K562 (cell line): Measurements from ENCODE around the gene RPL27.

Experiments
- CTCF ChIP-seq, 3 experiments: IDR thresholded peaks in 2 of 3; conservative IDR thresholded peaks in 1 of 3; 2 replicates each; pipeline ENCODE4 v1.5.1; 2011 to 2012; ENCODE audit warnings: low read length in 3 of 3, mild to moderate bottlenecking in 3 of 3, control low read depth in 2 of 3, improper control_type of control experiment in 1 of 3, inconsistent platforms in 1 of 3, low read depth in 1 of 3, mixed read lengths in 1 of 3, moderate library complexity in 1 of 3; ENCODE audit not compliant: insufficient read depth in 2 of 3
- EZH2 ChIP-seq: IDR thresholded peaks from 2 replicates; pipeline ENCODE4 v1.6.1; 2012; ENCODE audit warnings: low read depth, mild to moderate bottlenecking, inconsistent platforms, low read length, borderline replicate concordance
- GMEB1 ChIP-seq: fragments of 250-450 bp; sonication (Bioruptor Pico); IDR thresholded peaks from 2 replicates; pipeline ENCODE4 v1.4.0; 2020; ENCODE audit warnings: mild to moderate bottlenecking
- HMGN3 ChIP-seq: IDR thresholded peaks from 2 replicates; pipeline ENCODE4 v1.6.1; 2011; ENCODE audit warnings: borderline replicate concordance, low read depth, mild to moderate bottlenecking, mixed read lengths, low read length; ENCODE audit not compliant: insufficient read length; ENCODE audit errors: extremely low read depth
- MXI1 ChIP-seq: IDR thresholded peaks from 2 replicates; pipeline ENCODE4 v1.6.1; 2011; ENCODE audit warnings: low read depth, mild to moderate bottlenecking, improper control_type of control experiment, low read length
- NR1H2 ChIP-seq: sonication (generic); formaldehyde crosslinking; IDR thresholded peaks from 2 replicates; pipeline ENCODE4 v1.4.0; 2020; ENCODE audit warnings: mild to moderate bottlenecking, missing genetic modification reagents
- NR2F6 ChIP-seq: fragments of 450-650 bp; formaldehyde crosslinking; IDR thresholded peaks from 2 replicates; pipeline ENCODE4 v1.4.0; 2020; ENCODE audit warnings: mild to moderate bottlenecking
- SREBF1 ChIP-seq: fragments of 150-350 bp; IDR thresholded peaks from 2 replicates; pipeline ENCODE4 v1.6.1; 2014; ENCODE audit warnings: antibody characterized with exemption, low read depth, low read length, borderline replicate concordance

DNA sequence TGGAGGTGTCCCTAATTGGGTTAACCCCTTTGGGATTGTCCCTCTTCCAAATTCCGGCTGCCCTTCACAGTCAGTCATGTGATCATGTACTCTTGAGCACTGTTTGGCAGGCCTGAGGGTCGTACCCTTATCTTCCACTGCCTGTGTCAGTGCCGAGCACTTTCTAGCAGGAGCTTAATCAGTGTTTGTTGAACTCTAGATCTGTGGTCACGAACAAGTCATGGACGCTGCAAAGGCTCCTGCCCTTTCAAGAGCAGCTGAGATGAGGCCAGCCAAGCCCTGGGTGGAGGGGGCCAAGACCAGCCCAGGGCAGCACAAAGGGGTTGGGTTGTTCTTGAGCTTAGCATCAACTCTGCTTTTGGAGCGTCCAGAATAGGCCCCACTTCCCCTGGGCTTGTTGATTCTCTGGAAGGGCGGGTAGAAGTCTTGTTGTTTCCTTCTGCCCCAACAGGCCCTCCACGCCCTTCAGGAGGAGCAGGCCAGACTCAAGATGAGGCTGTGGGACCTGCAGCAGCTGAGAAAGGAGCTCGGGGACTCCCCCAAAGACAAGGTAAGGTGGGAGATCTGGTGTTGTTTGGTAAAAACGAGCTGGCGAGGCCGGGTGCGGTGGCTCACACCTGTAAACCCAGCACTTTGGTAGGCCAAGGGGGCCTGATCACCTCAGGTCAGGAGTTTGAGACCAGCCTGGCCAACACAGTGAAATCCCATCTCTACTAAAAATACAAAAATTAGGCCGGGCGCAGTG is 13.7 kb downstream of the RPL27 start:
- TF ChIP-seq HMGN3 (no peak), MXI1 (no peak), GMEB1 (0 out of 2 replicates have a peak, but pooled peaks have one; percentile 9), EZH2 (no peak), SREBF1 (no peak), NR2F6 (CRISPR knock-in tag) (no peak), NR1H2 (CRISPR knock-in tag) (no peak), CTCF (IDR thresholded peaks at IDR 0.05 in 2 of 3, conservative IDR thresholded peaks at IDR 0.05 in 1 of 3; ENCODE audit: insufficient read depth in 2 of 3, low read depth in 1 of 3, low read length in 3 of 3) (no peak)
